Measurements from ENCODE around the gene AXDND1.

The AXDND1 gene

GRCh38 chr1:179376223-179376622 is 10.5 kb downstream of the AXDND1 start:
- Histone ChIP-seq H4K20me1 (ENCODE audit: insufficient read depth, low read length) (no peaks in the 10 kb centered on the region), H3K4me2 (ENCODE audit: low read depth, low read length) (peak overlapping the region; percentile 2; the same call in 1 of the 2 replicates), H3K4me1 (ENCODE audit: low read length) (peaks cover 10% of the 10 kb centered on the region), H3K9ac (ENCODE audit: low read length) (no peak overlapping the region), H3K36me3 (replicated peaks; ENCODE audit: insufficient read depth, low read length) (no peaks in the 10 kb centered on the region), H3K4me3 (ENCODE audit: low read length) (no peak overlapping the region), H3K9me3 (replicated peaks; ENCODE audit: insufficient read depth, low read length) (no peaks in the 10 kb centered on the region), H2AFZ (ENCODE audit: low read length) (no peak overlapping the region), H3K27ac (ENCODE audit: low read length) (peak overlapping the region; percentile 5; the same call in 1 of the 2 replicates), H3K9me2 (replicated peaks; ENCODE audit: insufficient read depth, low read length) (no peaks in the 10 kb centered on the region), H3K27me3 (replicated peaks; ENCODE audit: insufficient read depth, low read length) (no peaks in the 10 kb centered on the region), H3F3A (ENCODE audit: insufficient read depth, low read length) (no peaks in the 10 kb centered on the region), H3K79me2 (ENCODE audit: low read length) (no peaks in the 10 kb centered on the region)
- TF ChIP-seq EZH2 (optimal IDR thresholded peaks at IDR 0.05; ENCODE audit: low read depth, low read length) = no peak
- TF ChIP-seq CTCF (IDR thresholded peaks at IDR 0.05; ENCODE audit: low read length) = no peak
- no peak for TF ChIP-seq EZH2phosphoT487 (IDR thresholded peaks at IDR 0.05; ENCODE audit: low read length)
- peak; percentile 46 for DNase-seq

GRCh38 chr1:179380299-179380698 is 14.5 kb downstream of the AXDND1 start:
- Histone ChIP-seq H3K4me2 (ENCODE audit: low read depth, low read length) (no peak overlapping the region), H2AFZ (ENCODE audit: low read length) (no peak overlapping the region), H3K9me3 (replicated peaks; ENCODE audit: insufficient read depth, low read length) (no peaks in the 10 kb centered on the region), H3K27me3 (replicated peaks; ENCODE audit: insufficient read depth, low read length) (no peaks in the 10 kb centered on the region), H3K9ac (ENCODE audit: low read length) (no peak overlapping the region), H3K9me2 (replicated peaks; ENCODE audit: insufficient read depth, low read length) (no peaks in the 10 kb centered on the region), H4K20me1 (ENCODE audit: insufficient read depth, low read length) (no peaks in the 10 kb centered on the region), H3K4me1 (ENCODE audit: low read length) (peaks cover 10% of the 10 kb centered on the region), H3K79me2 (ENCODE audit: low read length) (no peaks in the 10 kb centered on the region), H3K4me3 (ENCODE audit: low read length) (no peak overlapping the region), H3K27ac (ENCODE audit: low read length) (no peak overlapping the region), H3F3A (ENCODE audit: insufficient read depth, low read length) (no peaks in the 10 kb centered on the region), H3K36me3 (replicated peaks; ENCODE audit: insufficient read depth, low read length) (no peaks in the 10 kb centered on the region)
- DNase-seq = no peak
- TF ChIP-seq EZH2phosphoT487 (IDR thresholded peaks at IDR 0.05; ENCODE audit: low read length) (no peak), CTCF (IDR thresholded peaks at IDR 0.05; ENCODE audit: low read length) (no peak), EZH2 (optimal IDR thresholded peaks at IDR 0.05; ENCODE audit: low read depth, low read length) (no peak)

GRCh38 chr1:179384027-179384426 is 18.3 kb downstream of the AXDND1 start:
- Histone ChIP-seq H3K27ac (ENCODE audit: low read length) (no peak overlapping the region), H3K4me1 (ENCODE audit: low read length) (no peaks in the 10 kb centered on the region), H3K4me3 (ENCODE audit: low read length) (no peak overlapping the region), H3F3A (ENCODE audit: insufficient read depth, low read length) (no peaks in the 10 kb centered on the region), H3K27me3 (replicated peaks; ENCODE audit: insufficient read depth, low read length) (no peaks in the 10 kb centered on the region), H3K9me2 (replicated peaks; ENCODE audit: insufficient read depth, low read length) (no peaks in the 10 kb centered on the region), H3K36me3 (replicated peaks; ENCODE audit: insufficient read depth, low read length) (no peaks in the 10 kb centered on the region), H3K9me3 (replicated peaks; ENCODE audit: insufficient read depth, low read length) (no peaks in the 10 kb centered on the region), H4K20me1 (ENCODE audit: insufficient read depth, low read length) (no peaks in the 10 kb centered on the region), H3K9ac (ENCODE audit: low read length) (no peak overlapping the region), H3K79me2 (ENCODE audit: low read length) (no peaks in the 10 kb centered on the region), H2AFZ (ENCODE audit: low read length) (no peak overlapping the region), H3K4me2 (ENCODE audit: low read depth, low read length) (no peak overlapping the region)
- TF ChIP-seq EZH2 (optimal IDR thresholded peaks at IDR 0.05; ENCODE audit: low read depth, low read length) (no peak), CTCF (IDR thresholded peaks at IDR 0.05; ENCODE audit: low read length) (no peak), EZH2phosphoT487 (IDR thresholded peaks at IDR 0.05; ENCODE audit: low read length) (no peak)
- DNase-seq = no peak

Data from MM.1S (cell line).